GM23338 (cell line): ENCODE measurements around the gene RPL7L1. TPM values are rescaled to one million over a fixed set of nuclear protein-coding genes. Genes with fewer than 3 reads are reported as not detected.

Experiments
- ATAC-seq: fragments of 200-7000 bp; cut with Tn5 transposase; 3 replicates; pipeline ENCODE4 v1.9.1; 2020
- DNase-seq: peaks from one replicate; pipeline ENCODE4 v3.0.0-alpha.2; 2015; ENCODE audit warnings: low spot score
- H2AFZ ChIP-seq: fragments of 200-600 bp; sonication (generic); 2 replicates; pipeline ENCODE4 v1.8.0; 2016; ENCODE audit warnings: antibody characterized with exemption, mild to moderate bottlenecking, moderate library complexity
- H3F3A ChIP-seq: fragments of 200-600 bp; sonication (generic); replicated peaks from 2 replicates; pipeline ENCODE4 v1.8.0; 2017; ENCODE audit warnings: antibody characterized with exemption, mixed run types, low read depth
- H3K27ac ChIP-seq: fragments of 200-600 bp; sonication (generic); 2 replicates; pipeline ENCODE4 v1.6.1; 2016; ENCODE audit warnings: low read depth
- H3K27me3 ChIP-seq: fragments of 200-600 bp; sonication (generic); 2 replicates; pipeline ENCODE4 v1.8.0; 2016; ENCODE audit warnings: mild to moderate bottlenecking, mixed run types, moderate library complexity; ENCODE audit not compliant: insufficient read depth
- H3K36me3 ChIP-seq: fragments of 200-600 bp; sonication (generic); 2 replicates; pipeline ENCODE4 v1.8.0; 2016; ENCODE audit warnings: mild to moderate bottlenecking; ENCODE audit not compliant: insufficient read depth
- H3K4me1 ChIP-seq: fragments of 200-600 bp; sonication (generic); 2 replicates; pipeline ENCODE4 v1.8.0; 2016; ENCODE audit warnings: mild to moderate bottlenecking, moderate library complexity; ENCODE audit not compliant: insufficient read depth
- H3K4me2 ChIP-seq: fragments of 200-600 bp; sonication (generic); 2 replicates; pipeline ENCODE4 v1.7.1; 2017; ENCODE audit warnings: mixed run types
- H3K4me3 ChIP-seq: fragments of 200-600 bp; sonication (generic); 2 replicates; pipeline ENCODE4 v1.6.1; 2016; ENCODE audit warnings: mixed run types
- H3K79me2 ChIP-seq: fragments of 200-600 bp; sonication (generic); replicated peaks from 2 replicates; pipeline ENCODE4 v1.8.0; 2017; ENCODE audit warnings: mild to moderate bottlenecking; ENCODE audit not compliant: insufficient read depth
- H3K9me2 ChIP-seq: fragments of 200-600 bp; sonication (generic); 2 replicates; pipeline ENCODE4 v1.8.0; 2017; ENCODE audit not compliant: insufficient read depth
- H4K20me1 ChIP-seq: fragments of 200-600 bp; sonication (generic); replicated peaks from 2 replicates; pipeline ENCODE4 v1.8.0; 2017; ENCODE audit warnings: mild to moderate bottlenecking; ENCODE audit not compliant: insufficient read depth
- H3K27ac Mint-ChIP-seq: 2 replicates; pipeline ENCODE4 v1.8.0; 2020; ENCODE audit warnings: inconsistent platforms, mild to moderate bottlenecking, moderate library complexity, mixed read lengths
- H3K27me3 Mint-ChIP-seq: 3 replicates; pipeline ENCODE4 v1.8.0; 2022; ENCODE audit warnings: low read depth, mild to moderate bottlenecking, moderate library complexity, mixed read lengths, inconsistent platforms; ENCODE audit not compliant: insufficient read depth, poor library complexity
- H3K36me3 Mint-ChIP-seq: 3 replicates; pipeline ENCODE4 v1.8.0; 2021; ENCODE audit warnings: low read depth, mild to moderate bottlenecking, inconsistent platforms, moderate library complexity, mixed read lengths
- H3K4me1 Mint-ChIP-seq: 3 replicates; pipeline ENCODE4 v1.8.0; 2020; ENCODE audit warnings: mild to moderate bottlenecking, inconsistent platforms, mixed read lengths
- H3K4me3 Mint-ChIP-seq: 3 replicates; pipeline ENCODE4 v1.8.0; 2021; ENCODE audit warnings: moderate library complexity, mild to moderate bottlenecking, inconsistent platforms, mixed read lengths
- H3K9me3 Mint-ChIP-seq: 3 replicates; pipeline ENCODE4 v1.8.0; 2020; ENCODE audit warnings: moderate library complexity, mild to moderate bottlenecking, inconsistent platforms, mixed read lengths
- ETS1 ChIP-seq: IDR thresholded peaks from 2 replicates; pipeline ENCODE4 v1.6.1; 2016; ENCODE audit warnings: antibody characterized with exemption
- EZH2phosphoT487 ChIP-seq: fragments of 200-600 bp; sonication (generic); IDR thresholded peaks from one replicate; pipeline ENCODE4 v1.8.1; 2018; ENCODE audit warnings: antibody characterized with exemption; ENCODE audit not compliant: unreplicated experiment
- NANOG ChIP-seq: IDR thresholded peaks from 2 replicates; pipeline ENCODE4 v1.6.1; 2016; ENCODE audit warnings: antibody characterized with exemption, borderline replicate concordance
- STAT1 ChIP-seq: IDR thresholded peaks from one replicate; pipeline ENCODE4 v1.6.1; 2016; ENCODE audit warnings: antibody characterized with exemption; ENCODE audit not compliant: unreplicated experiment
- ZNF114 ChIP-seq: fragments of 250-450 bp; sonication (Bioruptor Pico); IDR thresholded peaks from 2 replicates; pipeline ENCODE4 v1.5.0; 2020; ENCODE audit warnings: mild to moderate bottlenecking, moderate library complexity
- ZNF331 ChIP-seq: fragments of 250-450 bp; sonication (Bioruptor Pico); IDR thresholded peaks from 2 replicates; pipeline ENCODE4 v1.5.0; 2020; ENCODE audit warnings: low read depth, mild to moderate bottlenecking, moderate library complexity
- polyA plus RNA-seq: library from polyadenylated mRNA; unstranded; fragments of >200 nt; fragmentation: Nextera tagmentation; extraction: Ambion mirVana; gene quantifications from 2 replicates; pipeline ENCODE4 v1.2.1, GENCODE V29; 2016
- total RNA-seq: library from RNA; depleted of rRNA; stranded (reverse); fragments of >200 nt; shearing (Covaris generic); gene quantifications from 2 replicates; pipeline ENCODE4 v1.2.3, GENCODE V29; 2014
- TF ChIP-seq, protein P1 (sequence below): fragments of 250-450 bp; sonication (Bioruptor Pico); IDR thresholded peaks from 2 replicates; pipeline ENCODE4 v1.5.0; 2020; ENCODE audit warnings: mild to moderate bottlenecking, moderate library complexity

Gene RPL7L1
- total and polyA plus RNA-seq, 2 experiments from 2014 or later = 86.9 to 124 TPM

DNA sequence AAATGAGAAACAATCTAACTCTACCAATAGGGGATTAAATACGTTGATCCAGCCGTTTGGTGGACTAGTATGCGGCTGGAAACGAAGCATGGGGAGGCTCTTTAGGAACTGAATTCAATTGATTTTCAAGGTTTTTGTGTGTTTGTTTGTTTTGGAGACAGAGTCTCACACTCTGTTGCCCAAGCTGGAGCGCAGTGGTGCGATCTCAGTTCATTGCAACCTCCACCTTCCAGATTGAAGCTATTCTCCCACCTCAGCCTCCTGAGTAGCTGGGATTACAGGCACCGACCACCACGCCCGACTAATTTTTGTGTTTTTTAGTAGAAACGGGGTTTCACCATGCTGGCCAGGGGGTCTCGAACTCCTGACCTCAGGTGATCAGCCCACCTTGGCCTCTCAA is 57.0 kb downstream of the RPL7L1 start (continued):
- TF ChIP-seq, protein P1, sequence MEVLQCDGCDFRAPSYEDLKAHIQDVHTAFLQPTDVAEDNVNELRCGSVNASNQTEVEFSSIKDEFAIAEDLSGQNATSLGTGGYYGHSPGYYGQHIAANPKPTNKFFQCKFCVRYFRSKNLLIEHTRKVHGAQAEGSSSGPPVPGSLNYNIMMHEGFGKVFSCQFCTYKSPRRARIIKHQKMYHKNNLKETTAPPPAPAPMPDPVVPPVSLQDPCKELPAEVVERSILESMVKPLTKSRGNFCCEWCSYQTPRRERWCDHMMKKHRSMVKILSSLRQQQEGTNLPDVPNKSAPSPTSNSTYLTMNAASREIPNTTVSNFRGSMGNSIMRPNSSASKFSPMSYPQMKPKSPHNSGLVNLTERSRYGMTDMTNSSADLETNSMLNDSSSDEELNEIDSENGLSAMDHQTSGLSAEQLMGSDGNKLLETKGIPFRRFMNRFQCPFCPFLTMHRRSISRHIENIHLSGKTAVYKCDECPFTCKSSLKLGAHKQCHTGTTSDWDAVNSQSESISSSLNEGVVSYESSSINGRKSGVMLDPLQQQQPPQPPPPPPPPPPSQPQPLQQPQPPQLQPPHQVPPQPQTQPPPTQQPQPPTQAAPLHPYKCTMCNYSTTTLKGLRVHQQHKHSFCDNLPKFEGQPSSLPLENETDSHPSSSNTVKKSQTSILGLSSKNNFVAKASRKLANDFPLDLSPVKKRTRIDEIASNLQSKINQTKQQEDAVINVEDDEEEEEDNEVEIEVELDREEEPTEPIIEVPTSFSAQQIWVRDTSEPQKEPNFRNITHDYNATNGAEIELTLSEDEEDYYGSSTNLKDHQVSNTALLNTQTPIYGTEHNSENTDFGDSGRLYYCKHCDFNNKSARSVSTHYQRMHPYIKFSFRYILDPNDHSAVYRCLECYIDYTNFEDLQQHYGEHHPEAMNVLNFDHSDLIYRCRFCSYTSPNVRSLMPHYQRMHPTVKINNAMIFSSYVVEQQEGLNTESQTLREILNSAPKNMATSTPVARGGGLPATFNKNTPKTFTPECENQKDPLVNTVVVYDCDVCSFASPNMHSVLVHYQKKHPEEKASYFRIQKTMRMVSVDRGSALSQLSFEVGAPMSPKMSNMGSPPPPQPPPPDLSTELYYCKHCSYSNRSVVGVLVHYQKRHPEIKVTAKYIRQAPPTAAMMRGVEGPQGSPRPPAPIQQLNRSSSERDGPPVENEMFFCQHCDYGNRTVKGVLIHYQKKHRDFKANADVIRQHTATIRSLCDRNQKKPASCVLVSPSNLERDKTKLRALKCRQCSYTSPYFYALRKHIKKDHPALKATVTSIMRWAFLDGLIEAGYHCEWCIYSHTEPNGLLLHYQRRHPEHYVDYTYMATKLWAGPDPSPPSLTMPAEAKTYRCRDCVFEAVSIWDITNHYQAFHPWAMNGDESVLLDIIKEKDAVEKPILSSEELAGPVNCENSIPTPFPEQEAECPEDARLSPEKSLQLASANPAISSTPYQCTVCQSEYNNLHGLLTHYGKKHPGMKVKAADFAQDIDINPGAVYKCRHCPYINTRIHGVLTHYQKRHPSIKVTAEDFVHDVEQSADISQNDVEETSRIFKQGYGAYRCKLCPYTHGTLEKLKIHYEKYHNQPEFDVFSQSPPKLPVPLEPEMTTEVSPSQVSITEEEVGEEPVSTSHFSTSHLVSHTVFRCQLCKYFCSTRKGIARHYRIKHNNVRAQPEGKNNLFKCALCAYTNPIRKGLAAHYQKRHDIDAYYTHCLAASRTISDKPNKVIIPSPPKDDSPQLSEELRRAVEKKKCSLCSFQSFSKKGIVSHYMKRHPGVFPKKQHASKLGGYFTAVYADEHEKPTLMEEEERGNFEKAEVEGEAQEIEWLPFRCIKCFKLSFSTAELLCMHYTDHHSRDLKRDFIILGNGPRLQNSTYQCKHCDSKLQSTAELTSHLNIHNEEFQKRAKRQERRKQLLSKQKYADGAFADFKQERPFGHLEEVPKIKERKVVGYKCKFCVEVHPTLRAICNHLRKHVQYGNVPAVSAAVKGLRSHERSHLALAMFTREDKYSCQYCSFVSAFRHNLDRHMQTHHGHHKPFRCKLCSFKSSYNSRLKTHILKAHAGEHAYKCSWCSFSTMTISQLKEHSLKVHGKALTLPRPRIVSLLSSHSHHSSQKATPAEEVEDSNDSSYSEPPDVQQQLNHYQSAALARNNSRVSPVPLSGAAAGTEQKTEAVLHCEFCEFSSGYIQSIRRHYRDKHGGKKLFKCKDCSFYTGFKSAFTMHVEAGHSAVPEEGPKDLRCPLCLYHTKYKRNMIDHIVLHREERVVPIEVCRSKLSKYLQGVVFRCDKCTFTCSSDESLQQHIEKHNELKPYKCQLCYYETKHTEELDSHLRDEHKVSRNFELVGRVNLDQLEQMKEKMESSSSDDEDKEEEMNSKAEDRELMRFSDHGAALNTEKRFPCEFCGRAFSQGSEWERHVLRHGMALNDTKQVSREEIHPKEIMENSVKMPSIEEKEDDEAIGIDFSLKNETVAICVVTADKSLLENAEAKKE (CRISPR knock-in tag) = no peak
- TF ChIP-seq ZNF114 (CRISPR knock-in tag) = no peak

GRCh38 chr6:42937548-42938427 is 58.4 kb downstream of the RPL7L1 start:
- Histone ChIP-seq H3K4me1 (no peaks in the 10 kb centered on the region), H3K4me3 (no peak overlapping the region), H3K4me2 (no peak overlapping the region), H4K20me1 (peaks cover 11% of the 10 kb centered on the region), H3K27ac (no peak overlapping the region), H3K36me3 (peaks cover 25% of the 10 kb centered on the region), H3K79me2 (peaks cover 27% of the 10 kb centered on the region), H3K9me2 (no peaks in the 10 kb centered on the region), H2AFZ (no peak overlapping the region), H3F3A (0 out of 2 replicates have a peak, but pooled peaks cover 12% of the 10 kb centered on the region), H3K27me3 (no peaks in the 10 kb centered on the region)
- Mint-ChIP-seq H3K27me3 (peaks cover 15% of the 10 kb centered on the region), H3K9me3 (no peaks in the 10 kb centered on the region), H3K4me3 (peak overlapping the region; percentile 19; the same call in 1 of the 3 replicates), H3K27ac (no peak overlapping the region), H3K4me1 (peaks cover 16% of the 10 kb centered on the region), H3K36me3 (peaks cover 71% of the 10 kb centered on the region)
- no peak for DNase-seq
- no peak for ATAC-seq
- TF ChIP-seq EZH2phosphoT487 (no peak), ZNF331 (no peak), ETS1 (no peak), STAT1 (no peak), ZNF114 (CRISPR knock-in tag) (no peak), NANOG (no peak)
- TF ChIP-seq, protein P1 (CRISPR knock-in tag) = no peak
